ENCODE data around the gene ZNF44.

DNA sequence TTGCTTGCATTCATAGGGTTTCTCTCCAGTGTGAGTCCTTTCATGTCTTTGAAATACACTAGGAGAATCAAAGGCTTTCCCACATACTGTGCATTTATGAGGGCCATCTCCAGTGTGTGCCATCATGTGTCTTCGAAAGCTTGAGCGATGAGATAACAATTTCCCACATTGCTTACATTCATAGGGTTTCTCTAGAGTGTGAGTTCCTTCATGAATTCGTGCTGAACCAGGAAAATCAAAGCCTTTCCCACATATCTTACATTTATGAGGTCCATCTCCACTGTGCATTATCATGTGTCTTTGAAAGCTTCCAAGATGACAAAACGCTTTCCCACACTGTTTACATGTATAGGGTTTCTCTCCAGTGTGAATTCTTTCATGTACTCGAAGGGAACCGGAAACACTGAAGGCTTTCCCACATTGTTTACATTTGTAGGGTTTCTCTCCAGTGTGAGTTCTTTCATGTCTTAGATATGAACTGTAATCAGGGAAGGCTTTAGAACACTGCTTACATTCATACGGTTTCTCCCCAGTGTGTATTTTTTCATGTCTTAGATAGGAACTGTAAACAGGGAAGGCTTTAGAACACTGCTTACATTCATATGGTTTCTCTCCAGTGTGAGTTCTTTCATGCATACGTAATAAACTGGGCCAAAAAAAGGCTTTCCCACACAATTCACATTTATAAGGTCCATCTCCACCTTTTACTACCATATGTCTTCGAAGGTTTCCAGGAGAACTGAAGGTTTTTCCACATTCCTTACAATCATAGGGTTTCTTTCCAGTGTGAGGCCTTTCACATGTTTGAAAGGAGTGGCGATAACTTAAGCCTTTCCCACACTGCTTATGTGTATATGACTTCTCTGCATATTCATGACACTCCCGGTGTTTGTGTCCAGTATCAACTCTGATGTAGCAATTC is 21.4 kb downstream of the ZNF44 start:
- TF ChIP-seq POLR2A (IDR thresholded peaks at IDR 0.05; ENCODE audit: low read length) (no peak), JUNB (IDR thresholded peaks at IDR 0.05) (no peak), HDAC2 (IDR thresholded peaks at IDR 0.05) (no peak), FOSB (CRISPR knock-in tag; IDR thresholded peaks at IDR 0.05) (no peak), RAD21 (conservative IDR thresholded peaks at IDR 0.05 in 1 of 2, IDR thresholded peaks at IDR 0.05 in 1 of 2) (no peak), EP300 (IDR thresholded peaks at IDR 0.05) (no peak), ZFP36 (IDR thresholded peaks at IDR 0.05; ENCODE audit: borderline replicate concordance, partially characterized antibody) (no peak), BHLHE40 (IDR thresholded peaks at IDR 0.05; ENCODE audit: low read depth, low read length) (no peak), ESRRA (IDR thresholded peaks at IDR 0.05; ENCODE audit: borderline replicate concordance, low read length) (no peak), MAZ (IDR thresholded peaks at IDR 0.05; ENCODE audit: borderline replicate concordance, low read depth, low read length) (no peak)
- TF ChIP-seq, protein P1, sequence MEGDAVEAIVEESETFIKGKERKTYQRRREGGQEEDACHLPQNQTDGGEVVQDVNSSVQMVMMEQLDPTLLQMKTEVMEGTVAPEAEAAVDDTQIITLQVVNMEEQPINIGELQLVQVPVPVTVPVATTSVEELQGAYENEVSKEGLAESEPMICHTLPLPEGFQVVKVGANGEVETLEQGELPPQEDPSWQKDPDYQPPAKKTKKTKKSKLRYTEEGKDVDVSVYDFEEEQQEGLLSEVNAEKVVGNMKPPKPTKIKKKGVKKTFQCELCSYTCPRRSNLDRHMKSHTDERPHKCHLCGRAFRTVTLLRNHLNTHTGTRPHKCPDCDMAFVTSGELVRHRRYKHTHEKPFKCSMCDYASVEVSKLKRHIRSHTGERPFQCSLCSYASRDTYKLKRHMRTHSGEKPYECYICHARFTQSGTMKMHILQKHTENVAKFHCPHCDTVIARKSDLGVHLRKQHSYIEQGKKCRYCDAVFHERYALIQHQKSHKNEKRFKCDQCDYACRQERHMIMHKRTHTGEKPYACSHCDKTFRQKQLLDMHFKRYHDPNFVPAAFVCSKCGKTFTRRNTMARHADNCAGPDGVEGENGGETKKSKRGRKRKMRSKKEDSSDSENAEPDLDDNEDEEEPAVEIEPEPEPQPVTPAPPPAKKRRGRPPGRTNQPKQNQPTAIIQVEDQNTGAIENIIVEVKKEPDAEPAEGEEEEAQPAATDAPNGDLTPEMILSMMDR (IDR thresholded peaks at IDR 0.05), result no peak
- TF ChIP-seq, protein P2, sequence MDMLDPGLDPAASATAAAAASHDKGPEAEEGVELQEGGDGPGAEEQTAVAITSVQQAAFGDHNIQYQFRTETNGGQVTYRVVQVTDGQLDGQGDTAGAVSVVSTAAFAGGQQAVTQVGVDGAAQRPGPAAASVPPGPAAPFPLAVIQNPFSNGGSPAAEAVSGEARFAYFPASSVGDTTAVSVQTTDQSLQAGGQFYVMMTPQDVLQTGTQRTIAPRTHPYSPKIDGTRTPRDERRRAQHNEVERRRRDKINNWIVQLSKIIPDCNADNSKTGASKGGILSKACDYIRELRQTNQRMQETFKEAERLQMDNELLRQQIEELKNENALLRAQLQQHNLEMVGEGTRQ (IDR thresholded peaks at IDR 0.05), result no peak
- TF ChIP-seq, protein P3, sequence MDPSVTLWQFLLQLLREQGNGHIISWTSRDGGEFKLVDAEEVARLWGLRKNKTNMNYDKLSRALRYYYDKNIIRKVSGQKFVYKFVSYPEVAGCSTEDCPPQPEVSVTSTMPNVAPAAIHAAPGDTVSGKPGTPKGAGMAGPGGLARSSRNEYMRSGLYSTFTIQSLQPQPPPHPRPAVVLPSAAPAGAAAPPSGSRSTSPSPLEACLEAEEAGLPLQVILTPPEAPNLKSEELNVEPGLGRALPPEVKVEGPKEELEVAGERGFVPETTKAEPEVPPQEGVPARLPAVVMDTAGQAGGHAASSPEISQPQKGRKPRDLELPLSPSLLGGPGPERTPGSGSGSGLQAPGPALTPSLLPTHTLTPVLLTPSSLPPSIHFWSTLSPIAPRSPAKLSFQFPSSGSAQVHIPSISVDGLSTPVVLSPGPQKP (IDR thresholded peaks at IDR 0.05; ENCODE audit: low read depth, low read length), result no peak

All from A549 (cell line).